Mesendoderm (in vitro differentiated cells): ENCODE results near the gene OMP.
A peak's percentile ranks its signal among the peaks of the same experiment; 100 is the strongest.

Experiments
- DNase-seq: peaks from one replicate; pipeline ENCODE4 v3.0.0; 2013
- H2AK5ac ChIP-seq: 2 replicates; pipeline ENCODE4 v1.6.1; 2013; ENCODE audit warnings: low read length, inconsistent platforms
- H2BK120ac ChIP-seq: 2 replicates; pipeline ENCODE4 v1.6.1; 2013; ENCODE audit warnings: low read depth, mild to moderate bottlenecking, low read length, moderate library complexity, mixed read lengths
- H2BK15ac ChIP-seq: replicated peaks from 2 replicates; pipeline ENCODE4 v1.6.1; 2013; ENCODE audit warnings: low read depth, mild to moderate bottlenecking, moderate library complexity
- H2BK5ac ChIP-seq: 2 replicates; pipeline ENCODE4 v1.6.1; 2013; ENCODE audit warnings: low read length, inconsistent platforms
- H3K18ac ChIP-seq: 2 replicates; pipeline ENCODE4 v1.6.1; 2013; ENCODE audit warnings: mild to moderate bottlenecking, low read length, mixed read lengths
- H3K23ac ChIP-seq: one replicate; pipeline ENCODE4 v1.6.1; 2013; ENCODE audit warnings: low read length
- H3K27ac ChIP-seq: 2 replicates; pipeline ENCODE4 v1.5.1; 2013; ENCODE audit warnings: low read depth, mild to moderate bottlenecking, inconsistent platforms, low read length, moderate library complexity
- H3K27me3 ChIP-seq: 2 replicates; pipeline ENCODE4 v1.6.1; 2013; ENCODE audit warnings: low read length, control low read depth, mild to moderate bottlenecking, inconsistent platforms; ENCODE audit not compliant: insufficient read depth, poor library complexity
- H3K36me3 ChIP-seq: 2 replicates; pipeline ENCODE4 v1.6.1; 2013; ENCODE audit warnings: low read length, inconsistent platforms; ENCODE audit not compliant: control insufficient read depth, insufficient read depth
- H3K4ac ChIP-seq: one replicate; pipeline ENCODE4 v1.6.1; 2013; ENCODE audit warnings: low read depth, mild to moderate bottlenecking, low read length, moderate library complexity
- H3K4me1 ChIP-seq: 2 replicates; pipeline ENCODE4 v1.6.1; 2013; ENCODE audit warnings: low read depth, low read length, inconsistent platforms; ENCODE audit not compliant: control insufficient read depth
- H3K4me2 ChIP-seq: 2 replicates; pipeline ENCODE4 v1.6.1; 2013; ENCODE audit warnings: low read length
- H3K4me3 ChIP-seq: 2 replicates; pipeline ENCODE4 v1.5.1; 2013; ENCODE audit warnings: mild to moderate bottlenecking, low read length
- H3K56ac ChIP-seq: one replicate; pipeline ENCODE4 v1.6.1; 2013; ENCODE audit warnings: low read length
- H3K79me1 ChIP-seq: 2 replicates; pipeline ENCODE4 v1.6.1; 2013; ENCODE audit warnings: low read length, inconsistent platforms
- H3K79me2 ChIP-seq: 2 replicates; pipeline ENCODE4 v1.6.1; 2013; ENCODE audit warnings: mild to moderate bottlenecking, low read length; ENCODE audit not compliant: control insufficient read depth, insufficient read depth
- H3K9ac ChIP-seq: 2 replicates; pipeline ENCODE4 v1.6.1; 2013; ENCODE audit warnings: low read length, inconsistent platforms
- H4K5ac ChIP-seq: one replicate; pipeline ENCODE4 v1.6.1; 2013; ENCODE audit warnings: low read length
- H4K8ac ChIP-seq: one replicate; pipeline ENCODE4 v1.6.1; 2013; ENCODE audit warnings: low read depth, mild to moderate bottlenecking, control low read depth, low read length, moderate library complexity
- WGBS: extraction: QIAGEN DNeasy Blood & Tissue Kit; methylation state at CpG from one replicate; pipeline ENCODE4 v1.1.7; 2013; ENCODE audit warnings: low lambda C conversion rate, missing lambda C conversion rate; ENCODE audit not compliant: insufficient coverage; ENCODE audit errors: extremely low coverage; 5-methylcytosine and 5-hydroxymethylcytosine counted together

OMP gene

GRCh38 chr11:77081976-77082836, 20.4 kb upstream of the OMP start:
- Histone ChIP-seq H3K4ac (no peak overlapping the region), H3K56ac (no peak overlapping the region), H2BK120ac (no peak overlapping the region), H4K5ac (no peak overlapping the region), H3K27ac (no peak overlapping the region), H3K27me3 (no peaks in the 10 kb centered on the region), H4K8ac (no peak overlapping the region), H3K9ac (no peak overlapping the region), H3K4me3 (no peak overlapping the region), H2BK15ac (no peak overlapping the region), H3K23ac (no peak overlapping the region), H3K4me2 (no peak overlapping the region), H2AK5ac (no peak overlapping the region), H3K79me2 (no peaks in the 10 kb centered on the region), H3K4me1 (peaks cover 3% of the 10 kb centered on the region), H3K79me1 (no peaks in the 10 kb centered on the region), H3K36me3 (no peaks in the 10 kb centered on the region), H3K18ac (no peak overlapping the region), H2BK5ac (no peak overlapping the region)
- WGBS: no CpG with 5 or more reads among the region's 11 CpGs
- no peak for DNase-seq

- no peaks in the 10 kb centered on the region for H3K36me3 ChIP-seq
- DNase-seq: peak; percentile 28
- no peak overlapping the region for H3K4me2 ChIP-seq
- no peak overlapping the region for H3K23ac ChIP-seq
- peaks cover 3% of the 10 kb centered on the region for H3K4me1 ChIP-seq
- H2BK5ac ChIP-seq: no peak overlapping the region
- H4K5ac ChIP-seq: no peak overlapping the region
- H3K56ac ChIP-seq: peak overlapping the region; percentile 31
- H3K27ac ChIP-seq: no peak overlapping the region
- H2AK5ac ChIP-seq: no peak overlapping the region
- no peak overlapping the region for H2BK15ac ChIP-seq
- H3K9ac ChIP-seq: no peak overlapping the region
- no peak overlapping the region for H2BK120ac ChIP-seq
- H3K4me3 ChIP-seq: no peak overlapping the region
- WGBS: no CpG with 5 or more reads among the region's 15 CpGs
- no peaks in the 10 kb centered on the region for H3K79me1 ChIP-seq
- no peak overlapping the region for H3K18ac ChIP-seq
- no peak overlapping the region for H3K4ac ChIP-seq
- no peaks in the 10 kb centered on the region for H3K79me2 ChIP-seq
- no peaks in the 10 kb centered on the region for H3K27me3 ChIP-seq
- no peak overlapping the region for H4K8ac ChIP-seq
These were observed 19.6 kb upstream of the OMP start for GRCh38 chr11:77082838-77083565.

- no peak overlapping the region for H3K9ac ChIP-seq
- no peak overlapping the region for H3K27ac ChIP-seq
- WGBS: no CpG with 5 or more reads among the region's 12 CpGs
- no peak overlapping the region for H3K4me2 ChIP-seq
- no peak overlapping the region for H3K4ac ChIP-seq
- no peaks in the 10 kb centered on the region for H3K36me3 ChIP-seq
- H2BK15ac ChIP-seq: no peak overlapping the region
- no peak overlapping the region for H2BK120ac ChIP-seq
- no peak overlapping the region for H3K23ac ChIP-seq
- H3K56ac ChIP-seq: no peak overlapping the region
- H3K79me2 ChIP-seq: no peaks in the 10 kb centered on the region
- no peak overlapping the region for H2BK5ac ChIP-seq
- no peak overlapping the region for H4K8ac ChIP-seq
- no peak overlapping the region for H4K5ac ChIP-seq
- no peak overlapping the region for H3K18ac ChIP-seq
- no peak for DNase-seq
- H3K4me3 ChIP-seq: no peak overlapping the region
- H2AK5ac ChIP-seq: no peak overlapping the region
- H3K79me1 ChIP-seq: no peaks in the 10 kb centered on the region
- H3K27me3 ChIP-seq: no peaks in the 10 kb centered on the region
- peaks cover 3% of the 10 kb centered on the region for H3K4me1 ChIP-seq
These were observed 18.9 kb upstream of the OMP start for GRCh38 chr11:77083566-77084245.

- Histone ChIP-seq H3K79me1 (no peaks in the 10 kb centered on the region), H3K18ac (no peak overlapping the region), H2BK120ac (no peak overlapping the region), H4K8ac (no peak overlapping the region), H3K4me2 (no peak overlapping the region), H2BK5ac (no peak overlapping the region), H3K4ac (no peak overlapping the region), H3K56ac (no peak overlapping the region), H3K27ac (no peak overlapping the region), H3K36me3 (no peaks in the 10 kb centered on the region), H3K79me2 (no peaks in the 10 kb centered on the region), H2AK5ac (no peak overlapping the region), H3K23ac (no peak overlapping the region), H3K4me1 (peaks cover 3% of the 10 kb centered on the region), H2BK15ac (no peak overlapping the region), H3K9ac (no peak overlapping the region), H4K5ac (no peak overlapping the region), H3K4me3 (no peak overlapping the region), H3K27me3 (no peaks in the 10 kb centered on the region)
- DNase-seq: no peak
- no CpG with 5 or more reads among the region's 25 CpGs for WGBS
These were observed 18.0 kb upstream of the OMP start for GRCh38 chr11:77084581-77085191.

GRCh38 chr11:77085652-77086051, 17.0 kb upstream of the OMP start:
- H2BK5ac ChIP-seq: no peak overlapping the region
- H2AK5ac ChIP-seq: no peak overlapping the region
- no peak overlapping the region for H3K4me2 ChIP-seq
- no peak overlapping the region for H3K4ac ChIP-seq
- no peaks in the 10 kb centered on the region for H3K79me1 ChIP-seq
- H2BK120ac ChIP-seq: no peak overlapping the region
- H3K56ac ChIP-seq: no peak overlapping the region
- no peaks in the 10 kb centered on the region for H3K79me2 ChIP-seq
- no peak overlapping the region for H3K23ac ChIP-seq
- no peak overlapping the region for H3K18ac ChIP-seq
- no peak overlapping the region for H2BK15ac ChIP-seq
- no peak overlapping the region for H4K8ac ChIP-seq
- H4K5ac ChIP-seq: no peak overlapping the region
- H3K4me1 ChIP-seq: peaks cover 3% of the 10 kb centered on the region
- DNase-seq: no peak
- H3K27me3 ChIP-seq: no peaks in the 10 kb centered on the region
- H3K4me3 ChIP-seq: no peak overlapping the region
- no peak overlapping the region for H3K9ac ChIP-seq
- no peaks in the 10 kb centered on the region for H3K36me3 ChIP-seq
- no peak overlapping the region for H3K27ac ChIP-seq
- no CpG with 5 or more reads among the region's 6 CpGs for WGBS
